HG03175 (cell line): Measurements from ENCODE around the gene SLX4IP.
"Not testable (repeated sequence)": the region's sequence is repeated elsewhere in the genome, so short reads cannot be mapped to it uniquely, and the experiment has no call there.

Experiments
- ATAC-seq: cut with Tn5 transposase; IDR thresholded peaks from one replicate; pipeline ENCODE4 v1.9.1; 2021; ENCODE audit warnings: mild to moderate bottlenecking, moderate library complexity; ENCODE audit not compliant: unreplicated experiment

Gene SLX4IP

DNA sequence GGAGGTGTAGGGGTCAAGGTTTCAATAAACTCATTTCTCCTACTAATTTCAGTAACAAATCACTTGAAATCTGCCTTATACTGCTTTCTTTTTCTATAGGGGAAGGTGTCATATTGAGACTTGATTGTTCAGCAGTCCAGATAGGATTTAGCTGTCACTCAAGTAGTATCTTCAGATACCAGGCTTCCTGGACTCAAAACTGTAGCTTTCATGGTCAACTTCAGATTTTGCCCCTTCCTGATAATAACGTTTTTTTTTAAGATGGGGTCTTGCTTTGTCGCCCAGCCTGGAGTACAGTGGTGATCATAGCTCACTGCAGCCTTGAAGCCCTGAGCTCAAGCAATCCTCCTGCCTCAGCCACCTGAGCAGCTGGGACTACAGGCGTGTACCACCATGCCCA, 160.9 kb downstream of the SLX4IP start:
- no peak for ATAC-seq

DNA sequence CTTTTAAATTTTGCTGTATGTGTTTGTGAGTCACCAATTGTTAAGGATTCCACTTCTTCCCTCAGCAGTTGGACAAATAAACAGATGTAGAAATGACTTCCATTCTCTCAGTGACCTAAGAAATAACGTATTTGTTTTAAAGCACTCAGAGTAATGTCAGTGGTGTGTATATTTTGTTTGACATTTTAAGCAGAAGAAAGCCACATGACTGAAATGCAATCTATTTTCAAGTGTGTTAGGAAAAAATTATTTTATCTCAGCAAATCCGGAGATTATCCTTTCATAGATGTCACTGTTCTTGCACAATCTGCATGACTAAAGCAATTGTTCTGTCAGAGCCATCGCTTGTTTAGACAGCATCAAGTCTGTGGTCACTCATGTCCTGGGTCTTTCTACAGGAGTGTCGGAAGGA, 161.6 kb downstream of the SLX4IP start:
- ATAC-seq = no peak

DNA sequence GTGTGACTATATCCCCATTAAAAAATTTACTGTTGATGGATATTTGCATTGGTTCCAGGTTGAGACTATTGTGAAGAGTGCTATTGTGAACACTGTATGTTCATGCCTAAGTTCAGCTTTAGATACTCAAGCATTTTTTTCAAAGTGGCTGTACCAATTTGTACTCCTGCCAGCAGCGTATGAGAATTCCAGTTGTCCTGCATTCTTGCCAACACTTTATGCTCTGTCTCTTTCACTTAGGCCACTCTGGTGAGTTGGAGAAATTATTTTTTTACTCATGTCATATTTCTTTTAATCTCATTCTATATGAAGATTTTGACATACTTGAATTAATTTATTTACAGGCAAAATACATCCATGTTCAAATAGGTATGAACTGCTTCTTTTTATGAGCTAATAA, 162.5 kb downstream of the SLX4IP start:
- no peak for ATAC-seq

DNA sequence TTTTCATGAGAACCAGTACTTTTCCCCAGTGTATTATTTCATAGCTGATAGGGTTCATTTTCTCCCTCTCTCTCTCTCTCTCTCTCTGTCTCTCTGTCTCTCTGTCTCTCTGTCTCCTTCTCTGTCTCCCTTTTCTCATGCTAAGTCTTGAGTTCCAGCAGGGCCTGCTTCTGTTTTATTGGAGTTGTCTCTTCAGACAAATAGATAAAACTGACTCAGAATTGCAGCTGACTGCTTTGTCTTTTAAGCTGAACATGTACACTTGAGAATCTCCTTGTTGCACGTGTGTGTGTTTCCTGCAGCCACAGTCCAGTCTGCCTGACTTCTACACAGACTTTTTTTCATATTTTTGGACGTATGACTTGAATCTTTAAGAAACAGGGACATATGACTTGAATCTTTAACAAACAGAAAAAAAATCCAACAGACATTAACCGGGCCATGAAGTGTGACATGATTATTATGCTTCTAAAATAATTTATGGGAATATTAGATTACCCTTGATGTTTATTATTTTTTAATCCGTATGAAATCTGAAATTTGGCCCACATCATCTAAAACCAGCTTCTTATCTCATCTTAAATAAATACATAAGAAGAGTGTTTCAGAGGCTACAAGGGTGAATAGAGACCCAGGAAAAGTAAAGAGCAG, 167.2 kb downstream of the SLX4IP start:
- no peak for ATAC-seq

DNA sequence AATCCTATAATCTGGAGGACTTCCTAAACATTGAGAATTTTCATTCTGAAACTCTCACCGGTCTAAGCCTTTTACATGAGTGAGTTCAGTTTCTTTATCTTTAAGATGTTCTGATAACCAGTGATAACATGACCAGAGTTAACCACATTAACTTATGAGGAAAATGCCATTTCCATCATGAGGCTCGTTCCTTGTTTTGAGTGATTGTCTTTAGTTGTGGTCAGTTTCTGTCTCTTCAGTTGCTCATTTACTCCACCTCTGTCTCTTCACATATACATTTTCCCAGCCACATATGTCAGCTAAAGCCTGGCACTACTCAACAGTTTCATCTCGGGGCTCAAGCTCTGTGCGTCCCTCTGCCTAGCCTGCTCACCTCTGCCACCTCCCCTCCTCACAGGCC, 168.3 kb downstream of the SLX4IP start:
- ATAC-seq = no peak

DNA sequence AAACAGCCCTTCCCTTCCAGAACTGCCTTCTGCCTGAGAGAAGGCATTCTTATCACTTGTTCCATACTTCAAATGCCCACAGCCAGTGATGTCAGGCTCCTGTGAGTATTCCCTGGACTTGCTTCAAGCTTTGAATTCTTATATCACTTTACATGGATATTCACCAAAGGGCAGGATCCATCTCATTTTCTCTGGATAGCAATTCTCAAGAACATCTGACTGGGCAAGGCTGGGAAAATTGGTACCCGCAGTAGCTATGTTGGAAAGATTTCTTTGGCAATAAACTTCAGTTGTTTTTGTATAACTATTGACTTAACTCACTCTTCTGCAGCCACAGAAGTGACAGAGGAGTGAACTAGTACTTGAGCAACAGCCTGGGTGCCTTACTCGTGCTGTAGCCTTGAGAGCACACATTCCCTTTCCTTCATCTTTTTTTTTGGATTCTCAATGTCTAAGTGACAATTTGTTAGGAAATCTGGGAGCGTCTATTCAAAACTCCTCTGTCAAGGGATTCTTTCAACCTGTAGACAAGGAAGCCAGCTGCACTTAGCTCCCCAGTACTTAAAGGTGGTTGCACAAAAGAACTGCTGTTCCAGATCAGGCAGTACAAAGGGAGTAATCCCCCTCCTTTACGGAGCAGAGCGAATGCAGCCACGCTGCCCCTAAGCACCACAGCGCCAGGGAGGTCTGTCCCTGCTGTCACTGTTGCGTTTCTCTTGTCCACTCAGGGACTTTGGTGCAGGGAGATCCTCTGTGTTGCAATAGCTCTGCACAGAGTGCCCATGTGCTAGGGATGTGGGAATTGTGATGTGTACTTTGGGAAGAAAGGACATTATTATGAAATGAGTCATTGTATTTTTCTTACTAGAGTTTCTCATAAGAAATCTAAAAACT, 169.1 kb downstream of the SLX4IP start:
- ATAC-seq = no peak

DNA sequence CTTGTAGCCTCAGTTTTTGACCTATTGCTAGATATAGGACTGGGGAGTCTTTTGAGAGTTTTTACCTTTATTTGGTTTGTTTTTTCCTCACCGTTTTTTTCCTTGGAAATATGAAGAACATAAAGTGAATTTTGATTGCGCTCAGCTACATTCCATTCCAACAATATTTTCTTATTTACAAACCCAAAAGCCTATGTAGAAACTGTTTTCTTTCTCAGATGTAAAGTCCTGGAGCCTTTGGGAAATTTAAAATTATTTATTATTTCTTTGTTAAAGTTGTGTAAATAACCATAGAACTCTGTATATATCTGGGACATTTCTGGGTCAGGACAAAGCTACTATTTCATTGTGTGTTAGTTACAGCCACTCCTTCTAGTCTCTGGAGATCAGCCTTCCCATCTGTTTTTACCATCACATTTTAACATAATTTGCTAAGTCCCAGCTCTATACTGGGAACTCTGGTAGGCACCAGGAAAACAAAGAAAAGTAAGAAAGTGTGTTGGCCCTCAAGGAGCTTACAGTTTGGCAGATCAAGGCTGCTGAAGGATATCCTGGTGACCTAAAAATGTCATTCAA, 169.8 kb downstream of the SLX4IP start:
- ATAC-seq = no peak

DNA sequence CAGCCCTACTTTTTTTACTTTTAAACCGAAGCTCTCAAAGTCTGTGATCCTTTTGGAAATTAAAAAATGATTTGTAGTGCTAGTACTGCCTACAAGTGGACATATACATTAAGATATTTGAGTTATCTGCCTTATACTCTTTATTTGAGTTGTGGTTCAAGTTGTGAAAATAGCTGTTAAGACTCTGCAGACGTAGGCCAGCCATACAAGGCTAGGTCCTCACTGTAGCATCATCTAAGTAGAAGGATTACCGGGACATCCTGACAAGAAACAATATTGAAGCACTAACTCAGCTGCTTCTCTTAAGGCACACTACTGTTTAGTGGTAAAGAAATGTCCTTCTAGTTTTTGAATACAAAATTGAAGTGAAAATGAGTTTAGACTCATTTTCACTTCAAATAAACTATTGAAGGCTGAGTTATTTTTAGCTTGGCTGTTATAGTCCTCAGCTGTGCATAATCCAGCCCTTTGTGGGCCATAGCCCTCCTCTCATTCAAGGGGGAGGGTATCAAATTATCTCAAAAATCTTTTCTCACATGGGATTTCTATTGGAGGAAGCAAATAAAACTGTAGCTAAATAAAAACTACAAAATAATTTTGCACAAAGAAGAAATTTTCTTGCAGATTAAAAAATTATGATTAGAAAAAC, 170.6 kb downstream of the SLX4IP start:
- ATAC-seq = no peak

DNA sequence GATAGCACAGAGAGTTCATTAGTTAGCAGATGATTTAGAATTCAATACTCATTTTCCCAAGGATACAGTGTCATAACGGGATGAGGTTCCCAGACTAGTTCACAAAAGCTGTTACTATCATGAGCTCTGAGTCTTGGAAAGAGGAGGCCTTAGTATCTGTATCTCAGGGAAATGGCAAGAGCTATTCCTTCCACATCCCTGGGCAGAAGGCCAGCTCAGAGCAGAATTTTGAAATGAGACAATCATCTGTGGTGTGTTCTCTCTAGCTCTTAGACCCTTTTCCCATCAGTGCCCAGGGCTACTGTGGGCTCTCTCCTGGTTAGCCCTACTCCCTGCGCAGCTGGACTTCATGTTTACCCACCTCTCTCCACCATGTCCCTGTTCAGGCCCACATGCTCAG, 174.2 kb downstream of the SLX4IP start:
- no peak for ATAC-seq

DNA sequence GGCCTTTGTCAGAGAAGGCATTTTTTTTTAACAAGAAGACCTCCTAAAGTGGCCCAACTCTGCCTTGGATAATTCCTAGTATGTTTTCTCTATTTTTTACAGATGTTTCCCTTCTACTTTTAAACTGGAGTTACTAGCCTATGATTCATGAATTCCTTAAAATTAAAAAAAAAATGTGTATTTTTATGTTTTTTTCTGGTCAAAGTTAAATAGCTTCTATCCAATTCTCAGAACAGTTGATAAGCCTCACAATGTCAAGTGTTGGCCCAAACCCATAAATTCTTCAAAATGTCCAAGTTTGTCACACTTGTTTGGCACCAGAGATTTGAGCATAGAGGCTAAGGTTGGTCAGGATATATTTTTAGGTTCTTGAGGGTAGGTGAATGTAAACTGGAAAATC, 174.7 kb downstream of the SLX4IP start:
- ATAC-seq = no peak

DNA sequence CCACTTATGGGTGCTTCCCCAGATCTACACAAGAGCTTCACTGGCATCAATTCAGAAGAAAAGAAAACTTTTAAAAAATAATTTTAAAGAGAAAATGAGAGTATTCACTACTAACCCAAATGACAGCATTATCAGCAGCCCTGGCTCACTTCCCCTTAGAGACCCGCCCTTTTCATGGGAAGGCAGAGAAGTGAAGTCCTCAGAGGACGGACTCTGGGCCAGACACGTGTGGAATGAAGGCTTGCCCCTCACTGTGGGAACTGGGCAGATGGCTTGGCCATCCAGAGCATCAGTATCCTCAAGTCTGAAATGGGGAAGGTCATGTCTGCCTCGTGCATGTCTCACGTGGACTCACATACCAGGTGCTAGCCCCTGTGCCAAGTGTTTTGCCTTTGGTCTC, 175.1 kb downstream of the SLX4IP start:
- ATAC-seq = no peak

DNA sequence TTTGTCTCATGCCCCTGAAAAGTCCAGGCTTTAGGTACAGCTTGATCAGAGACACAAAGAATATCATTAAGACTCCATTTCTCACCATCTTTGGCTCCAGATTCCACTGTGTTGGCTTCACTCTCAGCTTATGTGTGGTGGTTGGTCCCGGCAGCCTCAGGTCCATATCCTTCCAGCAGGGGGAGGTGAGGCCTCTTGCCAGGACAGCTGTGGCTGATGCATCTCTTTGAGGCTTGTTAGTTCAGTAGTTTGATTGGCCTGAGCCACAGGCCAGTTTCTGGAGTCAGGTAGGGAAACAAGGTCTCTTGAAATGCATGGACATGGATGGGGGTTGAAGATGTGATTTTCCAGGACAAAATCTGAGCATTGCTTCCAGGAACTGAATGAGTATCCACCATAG, 176.3 kb downstream of the SLX4IP start:
- ATAC-seq = peak; percentile 81

DNA sequence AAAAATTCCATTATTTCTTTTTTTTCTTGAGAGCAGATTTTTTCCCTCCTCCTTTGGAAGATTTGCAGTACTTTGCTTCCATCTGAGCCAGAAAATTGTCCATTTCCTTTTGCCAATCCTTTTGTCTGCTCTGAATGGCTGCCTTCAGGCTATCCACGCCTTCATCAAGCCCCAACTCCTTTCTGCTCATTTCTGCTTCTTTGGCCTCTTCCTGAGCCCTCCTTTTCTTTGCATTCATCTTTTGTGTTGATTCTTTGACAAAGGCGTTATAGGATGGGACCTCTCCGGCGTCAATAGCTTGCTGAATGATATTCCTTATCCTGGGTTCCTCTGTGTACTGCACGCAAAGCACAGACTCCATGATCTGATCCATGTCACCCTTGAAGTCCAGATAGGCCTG, 178.3 kb downstream of the SLX4IP start:
- not testable (repeated sequence) for ATAC-seq

DNA sequence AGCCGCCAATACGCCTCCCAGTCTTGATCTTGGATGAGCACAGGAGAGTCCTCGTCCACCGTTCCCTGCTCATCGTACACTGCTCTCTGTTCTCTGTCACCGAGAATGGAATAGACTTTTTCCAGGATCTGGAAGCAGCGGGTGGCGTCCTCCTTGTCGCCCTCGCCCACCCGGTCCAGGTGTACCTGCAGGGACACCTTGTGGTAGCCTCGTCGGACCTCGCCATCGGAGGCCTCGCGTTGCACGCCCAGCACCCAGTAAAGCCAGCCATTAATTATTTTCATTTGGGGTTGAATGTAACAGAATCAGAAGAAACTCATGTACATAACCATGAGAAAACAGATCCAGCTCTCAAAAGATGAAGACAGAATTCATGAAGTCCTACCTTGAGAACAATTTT, 178.8 kb downstream of the SLX4IP start:
- no peak for ATAC-seq

DNA sequence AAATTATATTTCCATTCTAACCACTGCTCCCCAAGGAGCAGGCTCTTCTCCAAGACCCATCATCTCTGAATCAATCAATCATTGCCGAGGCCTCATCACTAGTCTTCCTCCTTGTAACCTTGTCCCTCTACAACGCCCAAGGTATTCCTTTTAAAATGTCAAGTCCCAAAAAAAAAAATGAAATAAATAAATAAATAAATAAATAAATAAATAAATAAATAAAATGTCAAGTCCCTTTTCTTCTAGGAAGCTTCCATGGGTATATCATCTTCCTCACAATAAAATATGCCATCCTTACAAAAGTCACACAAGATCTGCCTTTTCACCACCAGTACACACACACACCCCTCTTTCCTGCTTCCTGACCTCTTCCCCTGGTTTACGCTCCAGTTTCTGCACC, 181.1 kb downstream of the SLX4IP start:
- no peak for ATAC-seq

DNA sequence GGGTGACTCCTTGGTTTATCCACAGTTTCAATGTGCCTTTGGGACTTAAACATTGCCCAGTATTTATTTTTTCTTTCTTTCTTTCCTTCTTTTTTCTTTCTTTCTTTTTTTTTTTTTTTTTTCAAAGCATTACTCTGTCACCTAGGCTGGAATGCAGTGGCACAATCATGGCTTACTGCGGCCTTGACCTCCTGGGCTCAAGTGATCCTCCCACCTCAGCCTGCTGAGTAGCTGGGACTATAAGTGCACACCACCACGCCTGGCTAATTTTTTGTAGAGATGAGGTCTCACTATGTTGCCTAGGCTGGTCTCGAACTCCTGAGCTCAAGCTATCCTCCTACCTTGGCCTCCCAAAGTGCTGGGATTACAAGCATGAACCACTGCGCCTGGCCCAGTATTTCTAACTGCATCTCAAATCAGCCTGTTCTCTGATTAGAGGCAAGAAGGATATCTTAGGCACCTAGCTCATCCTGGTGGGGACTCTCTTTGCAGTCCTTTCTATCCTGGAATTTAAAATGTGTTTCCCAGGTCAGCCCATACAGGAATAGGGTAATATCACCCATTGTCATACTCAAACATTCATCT, 182.5 kb downstream of the SLX4IP start:
- ATAC-seq = not testable (repeated sequence)

DNA sequence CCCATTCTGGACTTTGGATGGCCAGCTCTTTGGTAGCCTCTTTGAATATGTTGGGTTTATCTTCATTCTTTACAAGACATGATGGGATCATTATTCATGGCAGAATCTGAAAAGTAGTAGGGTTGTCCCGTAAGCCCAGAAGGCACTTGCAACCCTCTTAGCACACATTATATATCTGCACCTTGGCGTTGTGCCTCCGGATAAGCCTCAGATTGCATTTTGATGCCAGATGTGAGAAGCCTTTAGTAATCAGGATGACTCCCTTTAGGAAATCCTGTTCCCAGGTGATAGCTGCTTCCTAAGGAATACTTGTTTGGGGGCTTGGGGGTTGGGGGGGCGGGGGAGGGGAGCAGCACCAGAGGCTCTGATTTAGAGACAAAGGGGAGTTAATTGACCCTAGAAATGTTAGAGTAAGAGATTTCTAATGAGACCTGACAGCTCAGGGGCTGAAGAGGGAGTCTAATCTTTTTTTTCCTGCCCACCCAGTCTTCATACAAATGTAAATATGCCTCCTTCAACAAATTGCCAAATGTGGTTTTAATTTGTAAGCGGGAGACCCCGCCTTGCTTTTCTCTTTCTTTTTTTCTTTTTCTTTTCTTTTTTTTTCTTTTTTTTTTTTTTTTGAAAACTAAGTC, 183.6 kb downstream of the SLX4IP start:
- no peak for ATAC-seq

DNA sequence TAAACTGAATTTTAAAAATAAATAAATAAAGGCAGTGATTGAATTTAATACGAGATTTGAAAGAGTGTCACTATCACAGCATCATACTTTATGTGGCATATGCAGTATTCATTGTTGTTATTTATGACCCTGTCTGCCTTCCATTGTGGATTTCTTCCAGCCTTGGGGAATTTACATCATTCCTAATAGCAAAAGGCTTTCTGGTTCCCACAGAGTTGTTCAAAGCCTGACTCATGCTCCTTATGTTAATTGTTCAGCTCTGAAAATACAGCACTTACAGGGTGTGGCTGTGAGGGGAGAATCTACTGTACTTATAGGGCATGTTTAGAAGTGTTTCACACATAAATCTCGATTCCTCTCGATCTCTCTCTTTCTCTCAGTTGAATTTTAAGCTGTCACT, 184.3 kb downstream of the SLX4IP start:
- ATAC-seq = no peak

DNA sequence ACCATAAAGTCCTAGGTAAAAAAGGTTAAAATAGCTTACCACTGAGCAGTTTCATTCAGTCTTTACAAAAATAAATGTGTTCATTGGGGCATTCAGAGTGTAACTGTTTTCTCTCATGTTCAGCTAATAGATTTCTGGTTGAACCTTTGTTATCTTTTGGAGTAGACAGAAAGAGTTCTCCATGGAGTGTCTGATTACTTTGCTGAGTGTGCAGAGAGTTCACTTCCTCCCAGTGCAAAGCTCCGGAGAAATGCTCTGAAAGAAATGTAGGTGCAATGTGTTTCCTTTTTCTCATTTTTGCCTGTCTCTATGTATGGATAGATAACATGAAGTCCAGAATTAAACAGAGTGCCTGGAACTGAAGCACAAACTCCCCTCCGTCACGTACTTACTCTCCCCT, 186.0 kb downstream of the SLX4IP start:
- ATAC-seq = no peak

DNA sequence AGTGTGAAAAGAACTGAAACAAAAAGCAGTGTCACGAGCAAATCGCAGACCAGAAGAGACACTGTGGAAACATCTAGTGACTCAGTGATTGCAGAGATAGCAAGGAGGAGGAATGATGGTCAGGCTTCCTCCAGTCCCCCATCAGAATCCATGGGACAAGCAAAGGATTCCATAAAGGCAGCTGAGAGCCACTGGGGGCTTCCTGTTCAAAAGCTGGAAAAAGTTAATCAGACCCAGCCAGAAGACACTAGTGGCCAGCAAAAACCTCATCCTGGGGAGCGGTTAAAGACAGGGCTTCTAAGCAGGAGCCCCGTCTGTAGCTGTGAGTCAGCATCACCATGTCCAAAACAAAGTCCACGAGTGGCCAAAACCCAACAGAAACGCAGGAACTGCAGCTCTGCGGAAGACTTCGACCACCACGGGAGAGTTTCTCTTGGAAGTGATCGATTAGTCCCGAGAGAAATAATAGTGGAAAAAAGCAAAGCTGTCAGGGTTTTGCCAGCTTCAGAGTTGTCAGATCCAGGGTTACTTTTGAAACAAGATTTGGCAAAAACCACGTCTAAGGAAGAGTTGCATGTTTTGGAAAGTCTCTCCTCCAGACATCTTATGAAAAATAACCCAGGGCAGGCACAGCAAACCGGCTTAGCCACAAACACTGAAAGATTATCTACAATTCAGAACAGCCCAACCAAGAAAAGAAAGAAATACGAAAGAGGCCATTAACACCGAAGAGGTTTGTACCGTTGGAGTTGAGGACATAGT, 187.7 kb downstream of the SLX4IP start:
- ATAC-seq = no peak
